ENCODE data around the gene RIMBP2. TPM values are rescaled to one million over a fixed set of nuclear protein-coding genes. Genes with fewer than 3 reads are reported as not detected.

The RIMBP2 gene
- total RNA-seq, 4 donors from 2014 or later: 0.29 to 8.2 (median 5.6) TPM

- intact Hi-C loops (cut with DNase I; ENCODE audit: low total_unique reads): no loop called here
- no peaks in the 10 kb centered on the region for H3K36me3 ChIP-seq
- no peak for DNase-seq
Observed at GRCh38 chr12:130436741-130437501, 279.2 kb downstream of the RIMBP2 start.

GRCh38 chr12:130435826-130436225, 280.3 kb downstream of the RIMBP2 start:
- no peak for TF ChIP-seq CTCF (IDR thresholded peaks at IDR 0.05)
- no peak for TF ChIP-seq POLR2A (IDR thresholded peaks at IDR 0.05)
- Histone ChIP-seq H3K4me3 (no peak overlapping the region), H3K36me3 (no peaks in the 10 kb centered on the region), H3K9me3 (no peaks in the 10 kb centered on the region), H3K4me1 (no peaks in the 10 kb centered on the region), H3K27me3 (no peaks in the 10 kb centered on the region), H3K27ac (no peak overlapping the region)
- intact Hi-C loops (cut with DNase I; ENCODE audit: low total_unique reads): no loop called here
- no peak for DNase-seq

More at GRCh38 chr12:130436741-130437501, 279.2 kb downstream of the RIMBP2 start:
- TF ChIP-seq CTCF (IDR thresholded peaks at IDR 0.05) (no peak), POLR2A (IDR thresholded peaks at IDR 0.05) (no peak)
- no peaks in the 10 kb centered on the region for H3K27me3 ChIP-seq
- no peak overlapping the region for H3K27ac ChIP-seq
- no peaks in the 10 kb centered on the region for H3K9me3 ChIP-seq
- H3K4me1 ChIP-seq: no peaks in the 10 kb centered on the region
- H3K4me3 ChIP-seq: no peak overlapping the region

- DNase-seq: no peak
- no peak for TF ChIP-seq POLR2A (IDR thresholded peaks at IDR 0.05)
- TF ChIP-seq CTCF (IDR thresholded peaks at IDR 0.05): no peak
- no peaks in the 10 kb centered on the region for H3K9me3 ChIP-seq
- H3K36me3 ChIP-seq: no peaks in the 10 kb centered on the region
- H3K4me1 ChIP-seq: no peaks in the 10 kb centered on the region
- H3K27me3 ChIP-seq: no peaks in the 10 kb centered on the region
- no peak overlapping the region for H3K27ac ChIP-seq
- intact Hi-C loops (cut with DNase I; ENCODE audit: low total_unique reads): no loop called here
- H3K4me3 ChIP-seq: no peak overlapping the region
Observed at GRCh38 chr12:130435331-130435730, 280.8 kb downstream of the RIMBP2 start.

DNA sequence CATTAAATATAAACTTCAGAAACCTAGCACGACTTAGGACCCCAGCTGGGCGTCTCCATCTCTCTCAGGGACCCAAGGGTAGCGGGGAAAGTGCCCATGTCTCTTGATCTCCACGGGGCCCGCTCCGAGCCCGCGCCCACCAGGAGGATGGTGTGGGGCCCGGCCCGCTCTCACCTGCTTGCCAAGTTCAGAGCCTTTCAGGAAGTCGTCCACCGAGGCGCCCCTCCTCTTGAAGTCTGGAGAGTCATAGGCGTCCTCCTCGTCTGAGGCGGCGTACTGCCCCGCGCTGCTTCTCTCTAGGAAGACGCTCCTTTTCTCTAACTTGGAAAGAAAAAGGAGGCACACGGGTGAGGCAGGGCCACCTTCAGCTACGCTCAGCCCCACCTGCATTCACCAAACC, 281.5 kb downstream of the RIMBP2 start:
- DNase-seq: no peak
- no peaks in the 10 kb centered on the region for H3K4me1 ChIP-seq
- TF ChIP-seq CTCF (IDR thresholded peaks at IDR 0.05) (no peak), POLR2A (IDR thresholded peaks at IDR 0.05) (no peak)
- no peaks in the 10 kb centered on the region for H3K27me3 ChIP-seq
- no peaks in the 10 kb centered on the region for H3K36me3 ChIP-seq
- intact Hi-C loops (cut with DNase I; ENCODE audit: low total_unique reads): no loop called here
- H3K4me3 ChIP-seq: no peak overlapping the region
- H3K27ac ChIP-seq: no peak overlapping the region
- no peaks in the 10 kb centered on the region for H3K9me3 ChIP-seq

GRCh38 chr12:130433834-130434233, 282.3 kb downstream of the RIMBP2 start:
- no peaks in the 10 kb centered on the region for H3K4me1 ChIP-seq
- no peaks in the 10 kb centered on the region for H3K36me3 ChIP-seq
- peak in 1 of 2 donors; percentile 1 for DNase-seq
- no peak for TF ChIP-seq POLR2A (IDR thresholded peaks at IDR 0.05)
- no peak for TF ChIP-seq CTCF (IDR thresholded peaks at IDR 0.05)
- H3K27ac ChIP-seq: no peak overlapping the region
- H3K9me3 ChIP-seq: no peaks in the 10 kb centered on the region
- intact Hi-C loops (cut with DNase I; ENCODE audit: low total_unique reads): no loop called here
- no peaks in the 10 kb centered on the region for H3K27me3 ChIP-seq
- no peak overlapping the region for H3K4me3 ChIP-seq

Measured in uterus (tissue), 4 donors.